Liver (tissue), 9 donors: ENCODE measurements around the gene CLEC10A. TPM values are rescaled to one million over a fixed set of nuclear protein-coding genes. Genes with fewer than 3 reads are reported as not detected.
A peak's percentile ranks its signal among the peaks of the same experiment; 100 is the strongest.

ENCODE experiments used
- DNase-seq: peaks from one replicate; pipeline ENCODE4 v3.0.0-alpha.2; 2017; ENCODE audit warnings: low spot score
- H3K27ac ChIP-seq, 2 donors: one replicate each; pipeline ENCODE4 v1.7.0; 2013; ENCODE audit warnings: inconsistent platforms in 2 of 2, low read length in 2 of 2, control low read depth in 1 of 2, low read depth in 1 of 2, mild to moderate bottlenecking in 1 of 2
- H3K27me3 ChIP-seq, 4 donors: one replicate each; pipeline versions ENCODE4 v1.6.1 to v1.7.0; 2013; ENCODE audit warnings: low read length in 3 of 4, inconsistent platforms in 1 of 4, mild to moderate bottlenecking in 1 of 4, moderate library complexity in 1 of 4; ENCODE audit not compliant: control insufficient read depth in 4 of 4, insufficient read depth in 4 of 4
- H3K36me3 ChIP-seq, 4 donors: one replicate each; pipeline versions ENCODE4 v1.6.1 to v1.7.0; 2013; ENCODE audit warnings: low read length in 3 of 4, mild to moderate bottlenecking in 3 of 4, low read depth in 1 of 4, moderate library complexity in 1 of 4; ENCODE audit not compliant: control insufficient read depth in 4 of 4, insufficient read depth in 3 of 4
- H3K4me1 ChIP-seq, 4 donors: one replicate each; pipeline versions ENCODE4 v1.6.1 to v1.7.0; 2013; ENCODE audit warnings: low read length in 3 of 4, mild to moderate bottlenecking in 3 of 4, moderate library complexity in 1 of 4; ENCODE audit not compliant: control insufficient read depth in 4 of 4, insufficient read depth in 4 of 4
- H3K4me3 ChIP-seq, 3 donors: one replicate each; pipeline versions ENCODE4 v1.6.1 to v1.7.0; 2013; ENCODE audit warnings: low read length in 3 of 3, control low read depth in 1 of 3, low read depth in 1 of 3, mild to moderate bottlenecking in 1 of 3
- H3K9ac ChIP-seq, 2 donors: one replicate each; pipeline ENCODE4 v1.7.0; 2013; ENCODE audit warnings: low read length in 2 of 2, mild to moderate bottlenecking in 2 of 2, moderate library complexity in 2 of 2, control low read depth in 1 of 2, low read depth in 1 of 2
- H3K9me3 ChIP-seq, 4 donors: one replicate each; pipeline versions ENCODE4 v1.6.1 to v1.7.0; 2013; ENCODE audit warnings: low read length in 3 of 4; ENCODE audit not compliant: control insufficient read depth in 4 of 4
- EGR1 ChIP-seq, 2 donors: IDR thresholded peaks; 2 replicates each; pipeline ENCODE4 v1.6.1; 2016 to 2018; ENCODE audit warnings: antibody characterized with exemption in 2 of 2, low read depth in 2 of 2
- FOXA1 ChIP-seq: IDR thresholded peaks from 2 replicates; pipeline ENCODE4 v1.6.1; 2016; ENCODE audit warnings: antibody characterized with exemption
- FOXA2 ChIP-seq: IDR thresholded peaks from 2 replicates; pipeline ENCODE4 v1.6.1; 2016; ENCODE audit warnings: antibody characterized with exemption
- GABPA ChIP-seq, 2 donors: IDR thresholded peaks in 1 of 2; conservative IDR thresholded peaks in 1 of 2; 2 replicates each; pipeline ENCODE4 v1.6.1; 2016; ENCODE audit warnings: antibody characterized with exemption in 2 of 2, mild to moderate bottlenecking in 1 of 2, moderate library complexity in 1 of 2
- HNF4A ChIP-seq, 2 donors: conservative IDR thresholded peaks; 2 replicates each; pipeline ENCODE4 v1.6.1; 2016; ENCODE audit warnings: antibody characterized with exemption in 2 of 2, mild to moderate bottlenecking in 2 of 2
- HNF4G ChIP-seq: IDR thresholded peaks from 2 replicates; pipeline ENCODE4 v1.6.1; 2016; ENCODE audit warnings: antibody characterized with exemption
- JUND ChIP-seq, 2 donors: IDR thresholded peaks; 2 replicates each; pipeline ENCODE4 v1.6.1; 2016; ENCODE audit warnings: antibody characterized with exemption in 2 of 2
- NR2F2 ChIP-seq: IDR thresholded peaks from 2 replicates; pipeline ENCODE4 v1.6.1; 2016; ENCODE audit warnings: antibody characterized with exemption
- RAD21 ChIP-seq, 2 donors: IDR thresholded peaks; 2 replicates each; pipeline ENCODE4 v1.6.1; 2016; ENCODE audit warnings: antibody characterized with exemption in 2 of 2, mild to moderate bottlenecking in 2 of 2
- RXRA ChIP-seq, 2 donors: IDR thresholded peaks; 2 replicates each; pipeline ENCODE4 v1.6.1; 2017 to 2018; ENCODE audit warnings: antibody characterized with exemption in 2 of 2, mild to moderate bottlenecking in 1 of 2
- SP1 ChIP-seq: IDR thresholded peaks from 2 replicates; pipeline ENCODE4 v1.6.1; 2018; ENCODE audit warnings: antibody characterized with exemption, mild to moderate bottlenecking
- TAF1 ChIP-seq: conservative IDR thresholded peaks from 2 replicates; pipeline ENCODE4 v1.6.1; 2016; ENCODE audit warnings: antibody characterized with exemption, mild to moderate bottlenecking
- YY1 ChIP-seq: IDR thresholded peaks from 2 replicates; pipeline ENCODE4 v1.6.1; 2016; ENCODE audit warnings: antibody characterized with exemption, mild to moderate bottlenecking
- WGBS: extraction: QIAGEN DNeasy Blood & Tissue Kit; methylation state at CpG from one replicate; pipeline ENCODE4 v1.1.7; 2013; 5-methylcytosine and 5-hydroxymethylcytosine counted together
- polyA plus RNA-seq, 2 donors: library from polyadenylated mRNA; stranded (reverse) in 1 of 2; unstranded in 1 of 2; fragments of 200-250 nt in 1 of 2; fragments of >200 nt in 1 of 2; fragmentation: Nextera tagmentation in 1 of 2; extraction: Ambion mirVana in 1 of 2; gene quantifications; one replicate each; pipeline versions ENCODE4 v1.2.1 to v1.2.3, GENCODE V29; 2013 to 2015
- total RNA-seq, 2 donors: library from RNA; depleted of rRNA; stranded (reverse); fragments of >200 nt; gene quantifications; one replicate each; pipeline ENCODE4 v1.2.3, GENCODE V29; 2014
- TF ChIP-seq, protein P1 (sequence below): IDR thresholded peaks from 2 replicates; pipeline ENCODE4 v1.6.1; 2016; ENCODE audit warnings: antibody characterized with exemption
- TF ChIP-seq, protein P2 (sequence below): IDR thresholded peaks from 2 replicates; pipeline ENCODE4 v1.6.1; 2016; ENCODE audit warnings: antibody characterized with exemption
- TF ChIP-seq, protein P3 (sequence below): IDR thresholded peaks from 2 replicates; pipeline ENCODE4 v1.6.1; 2016; ENCODE audit warnings: antibody characterized with exemption, mild to moderate bottlenecking
- TF ChIP-seq, protein P4 (sequence below): IDR thresholded peaks from 2 replicates; pipeline ENCODE4 v1.6.1; 2016; ENCODE audit warnings: antibody characterized with exemption
- TF ChIP-seq, protein P5 (sequence below): fragments of 150-350 bp; IDR thresholded peaks from 2 replicates; pipeline ENCODE4 v1.5.1; 2017; ENCODE audit warnings: improper control_type of control experiment, low read depth, low read length; ENCODE audit not compliant: missing input control
- donor health status: healthy.
- donor health status: healthy.
- donor health status: healthy.
- donor health status: healthy.
- donor health status: healthy.

CLEC10A gene
- total and polyA plus RNA-seq, 4 donors: 1.4 to 4.0 (median 3.4) TPM

DNA sequence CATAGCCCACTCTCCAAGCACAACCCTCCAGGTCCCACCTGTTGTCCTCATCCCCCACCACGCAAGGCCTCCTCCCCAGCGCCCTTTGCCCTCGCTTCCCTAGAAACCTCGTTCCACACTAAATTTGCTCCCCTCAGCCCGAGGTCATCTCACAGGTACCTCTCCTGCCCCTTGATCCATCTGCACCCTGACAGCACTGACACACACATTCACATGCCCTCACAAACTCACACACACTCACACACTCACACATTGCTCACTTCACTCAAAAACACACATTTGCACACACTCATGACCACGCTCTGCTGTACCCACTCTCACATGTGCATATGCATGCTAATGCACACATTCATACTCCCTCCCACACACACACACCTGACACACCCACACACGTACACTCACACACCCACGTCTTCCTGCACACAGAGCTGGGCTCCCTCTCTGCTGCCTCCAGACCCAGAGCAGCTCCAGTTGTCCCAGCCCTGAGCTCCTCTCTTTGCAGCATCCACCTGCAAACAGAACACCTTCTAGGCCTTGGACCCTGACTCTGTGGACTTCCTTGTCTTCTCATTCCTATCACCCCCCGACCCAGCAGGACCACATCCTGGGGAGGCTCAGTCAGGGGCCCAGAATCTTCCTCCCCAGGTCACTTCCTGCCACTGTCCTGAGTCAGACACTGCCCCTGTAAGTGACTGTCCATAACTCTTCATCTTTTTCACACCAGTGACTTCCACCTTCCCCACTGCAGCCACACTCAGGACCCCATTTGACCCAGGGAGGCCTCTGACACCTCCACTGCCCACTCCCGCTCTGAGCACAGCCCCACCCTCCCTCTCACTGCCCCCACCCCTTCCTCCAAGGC lies 29.6 kb upstream of the CLEC10A start:
- H3K27ac ChIP-seq: peak overlapping the region; percentile 29
- H3K9me3 ChIP-seq: no peaks in the 10 kb centered on the region
- DNase-seq: no peak
- no peaks in the 10 kb centered on the region for H3K27me3 ChIP-seq
- H3K36me3 ChIP-seq: peaks cover 0 to 24% (median 15%) of the 10 kb centered on the region in 4 donors
- H3K4me3 ChIP-seq: no peak overlapping the region
- peaks cover 2 to 32% (median 23%) of the 10 kb centered on the region in 4 donors for H3K4me1 ChIP-seq
- H3K9ac ChIP-seq: no peak overlapping the region
- TF ChIP-seq, protein P1, sequence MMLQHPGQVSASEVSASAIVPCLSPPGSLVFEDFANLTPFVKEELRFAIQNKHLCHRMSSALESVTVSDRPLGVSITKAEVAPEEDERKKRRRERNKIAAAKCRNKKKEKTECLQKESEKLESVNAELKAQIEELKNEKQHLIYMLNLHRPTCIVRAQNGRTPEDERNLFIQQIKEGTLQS: no peak
- peak in 1 of 2 donors; percentile 40 for TF ChIP-seq HNF4A (conservative IDR thresholded peaks at IDR 0.05)
- 61% methylated on average over 10 of the region's 10 CpGs for WGBS

DNA sequence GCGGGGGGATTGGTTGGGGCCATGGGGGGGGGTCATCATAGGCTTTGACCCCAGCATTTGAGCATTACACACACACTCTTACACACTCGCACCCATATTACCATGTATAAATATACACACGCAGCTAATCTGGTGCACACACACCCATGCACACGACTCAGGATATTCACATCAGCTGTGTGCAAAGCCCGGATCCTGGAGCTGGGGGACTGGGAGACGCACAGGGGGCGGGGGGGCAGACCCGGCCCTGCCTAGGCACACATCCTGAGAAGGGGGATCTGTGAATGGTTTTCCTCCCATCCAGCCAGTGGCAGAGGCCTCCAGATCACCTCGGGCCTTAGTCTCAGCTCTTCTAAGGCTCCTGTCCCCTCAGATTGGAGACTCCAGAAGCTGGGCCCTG lies 28.9 kb upstream of the CLEC10A start:
- DNase-seq: no peak
- H3K27ac ChIP-seq: no peak overlapping the region
- H3K9me3 ChIP-seq: no peaks in the 10 kb centered on the region
- H3K9ac ChIP-seq: no peak overlapping the region
- TF ChIP-seq HNF4A (conservative IDR thresholded peaks at IDR 0.05) (no peak), YY1 (no peak), TAF1 (no peak), RXRA (IDR thresholded peaks at IDR 0.05) (no peak), EGR1 (IDR thresholded peaks at IDR 0.05; ENCODE audit: low read depth in 2 of 2) (no peak), HNF4G (no peak), FOXA2 (no peak), JUND (IDR thresholded peaks at IDR 0.05) (no peak), RAD21 (IDR thresholded peaks at IDR 0.05) (no peak), SP1 (no peak), GABPA (IDR thresholded peaks at IDR 0.05 in 1 of 2, conservative IDR thresholded peaks at IDR 0.05 in 1 of 2) (no peak), FOXA1 (no peak), NR2F2 (no peak)
- TF ChIP-seq, protein P2, sequence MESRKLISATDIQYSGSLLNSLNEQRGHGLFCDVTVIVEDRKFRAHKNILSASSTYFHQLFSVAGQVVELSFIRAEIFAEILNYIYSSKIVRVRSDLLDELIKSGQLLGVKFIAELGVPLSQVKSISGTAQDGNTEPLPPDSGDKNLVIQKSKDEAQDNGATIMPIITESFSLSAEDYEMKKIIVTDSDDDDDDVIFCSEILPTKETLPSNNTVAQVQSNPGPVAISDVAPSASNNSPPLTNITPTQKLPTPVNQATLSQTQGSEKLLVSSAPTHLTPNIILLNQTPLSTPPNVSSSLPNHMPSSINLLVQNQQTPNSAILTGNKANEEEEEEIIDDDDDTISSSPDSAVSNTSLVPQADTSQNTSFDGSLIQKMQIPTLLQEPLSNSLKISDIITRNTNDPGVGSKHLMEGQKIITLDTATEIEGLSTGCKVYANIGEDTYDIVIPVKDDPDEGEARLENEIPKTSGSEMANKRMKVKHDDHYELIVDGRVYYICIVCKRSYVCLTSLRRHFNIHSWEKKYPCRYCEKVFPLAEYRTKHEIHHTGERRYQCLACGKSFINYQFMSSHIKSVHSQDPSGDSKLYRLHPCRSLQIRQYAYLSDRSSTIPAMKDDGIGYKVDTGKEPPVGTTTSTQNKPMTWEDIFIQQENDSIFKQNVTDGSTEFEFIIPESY: no peak
- TF ChIP-seq, protein P1: no peak
- TF ChIP-seq, protein P3, sequence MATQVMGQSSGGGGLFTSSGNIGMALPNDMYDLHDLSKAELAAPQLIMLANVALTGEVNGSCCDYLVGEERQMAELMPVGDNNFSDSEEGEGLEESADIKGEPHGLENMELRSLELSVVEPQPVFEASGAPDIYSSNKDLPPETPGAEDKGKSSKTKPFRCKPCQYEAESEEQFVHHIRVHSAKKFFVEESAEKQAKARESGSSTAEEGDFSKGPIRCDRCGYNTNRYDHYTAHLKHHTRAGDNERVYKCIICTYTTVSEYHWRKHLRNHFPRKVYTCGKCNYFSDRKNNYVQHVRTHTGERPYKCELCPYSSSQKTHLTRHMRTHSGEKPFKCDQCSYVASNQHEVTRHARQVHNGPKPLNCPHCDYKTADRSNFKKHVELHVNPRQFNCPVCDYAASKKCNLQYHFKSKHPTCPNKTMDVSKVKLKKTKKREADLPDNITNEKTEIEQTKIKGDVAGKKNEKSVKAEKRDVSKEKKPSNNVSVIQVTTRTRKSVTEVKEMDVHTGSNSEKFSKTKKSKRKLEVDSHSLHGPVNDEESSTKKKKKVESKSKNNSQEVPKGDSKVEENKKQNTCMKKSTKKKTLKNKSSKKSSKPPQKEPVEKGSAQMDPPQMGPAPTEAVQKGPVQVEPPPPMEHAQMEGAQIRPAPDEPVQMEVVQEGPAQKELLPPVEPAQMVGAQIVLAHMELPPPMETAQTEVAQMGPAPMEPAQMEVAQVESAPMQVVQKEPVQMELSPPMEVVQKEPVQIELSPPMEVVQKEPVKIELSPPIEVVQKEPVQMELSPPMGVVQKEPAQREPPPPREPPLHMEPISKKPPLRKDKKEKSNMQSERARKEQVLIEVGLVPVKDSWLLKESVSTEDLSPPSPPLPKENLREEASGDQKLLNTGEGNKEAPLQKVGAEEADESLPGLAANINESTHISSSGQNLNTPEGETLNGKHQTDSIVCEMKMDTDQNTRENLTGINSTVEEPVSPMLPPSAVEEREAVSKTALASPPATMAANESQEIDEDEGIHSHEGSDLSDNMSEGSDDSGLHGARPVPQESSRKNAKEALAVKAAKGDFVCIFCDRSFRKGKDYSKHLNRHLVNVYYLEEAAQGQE: no peak
- TF ChIP-seq, protein P4, sequence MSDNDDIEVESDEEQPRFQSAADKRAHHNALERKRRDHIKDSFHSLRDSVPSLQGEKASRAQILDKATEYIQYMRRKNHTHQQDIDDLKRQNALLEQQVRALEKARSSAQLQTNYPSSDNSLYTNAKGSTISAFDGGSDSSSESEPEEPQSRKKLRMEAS: no peak
- TF ChIP-seq, protein P5, sequence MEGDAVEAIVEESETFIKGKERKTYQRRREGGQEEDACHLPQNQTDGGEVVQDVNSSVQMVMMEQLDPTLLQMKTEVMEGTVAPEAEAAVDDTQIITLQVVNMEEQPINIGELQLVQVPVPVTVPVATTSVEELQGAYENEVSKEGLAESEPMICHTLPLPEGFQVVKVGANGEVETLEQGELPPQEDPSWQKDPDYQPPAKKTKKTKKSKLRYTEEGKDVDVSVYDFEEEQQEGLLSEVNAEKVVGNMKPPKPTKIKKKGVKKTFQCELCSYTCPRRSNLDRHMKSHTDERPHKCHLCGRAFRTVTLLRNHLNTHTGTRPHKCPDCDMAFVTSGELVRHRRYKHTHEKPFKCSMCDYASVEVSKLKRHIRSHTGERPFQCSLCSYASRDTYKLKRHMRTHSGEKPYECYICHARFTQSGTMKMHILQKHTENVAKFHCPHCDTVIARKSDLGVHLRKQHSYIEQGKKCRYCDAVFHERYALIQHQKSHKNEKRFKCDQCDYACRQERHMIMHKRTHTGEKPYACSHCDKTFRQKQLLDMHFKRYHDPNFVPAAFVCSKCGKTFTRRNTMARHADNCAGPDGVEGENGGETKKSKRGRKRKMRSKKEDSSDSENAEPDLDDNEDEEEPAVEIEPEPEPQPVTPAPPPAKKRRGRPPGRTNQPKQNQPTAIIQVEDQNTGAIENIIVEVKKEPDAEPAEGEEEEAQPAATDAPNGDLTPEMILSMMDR: no peak
- H3K4me3 ChIP-seq: no peak overlapping the region
- WGBS: 83% methylated on average over 9 of the region's 9 CpGs
- no peaks in the 10 kb centered on the region for H3K27me3 ChIP-seq
- peaks cover 2 to 30% (median 23%) of the 10 kb centered on the region in 4 donors for H3K4me1 ChIP-seq
- peaks cover 0 to 24% (median 15%) of the 10 kb centered on the region in 4 donors for H3K36me3 ChIP-seq
